Upper lobe of left lung (tissue), 6 donors: Measurements from ENCODE around the gene CLNS1A. TPM values are rescaled to one million over a fixed set of nuclear protein-coding genes. Genes with fewer than 3 reads are reported as not detected.

ENCODE experiments used
- ATAC-seq, 2 donors: fragments of 200-7000 bp; cut with Tn5 transposase; one replicate each; pipeline ENCODE4 v1.9.1; 2022; ENCODE audit warnings: mild to moderate bottlenecking in 2 of 2, moderate library complexity in 2 of 2; ENCODE audit not compliant: low FRiP score in 2 of 2
- DNase-seq, 2 donors: peaks; one replicate each; pipeline ENCODE4 v3.0.0-alpha.2; 2019 to 2020
- H3K27ac ChIP-seq, 4 donors: fragments of 200-600 bp; sonication (generic); one replicate each; pipeline ENCODE4 v1.5.1; 2016 to 2019
- H3K27me3 ChIP-seq, 4 donors: fragments of 200-600 bp; sonication (generic); one replicate each; pipeline ENCODE4 v1.5.1; 2017 to 2019
- H3K36me3 ChIP-seq, 4 donors: fragments of 200-600 bp; sonication (generic); one replicate each; pipeline ENCODE4 v1.5.1; 2016 to 2019
- H3K4me1 ChIP-seq, 4 donors: fragments of 200-600 bp; sonication (generic); one replicate each; pipeline ENCODE4 v1.5.1; 2018 to 2019
- H3K4me3 ChIP-seq, 4 donors: fragments of 200-600 bp; sonication (generic); one replicate each; pipeline ENCODE4 v1.5.1; 2017 to 2019; ENCODE audit warnings: mild to moderate bottlenecking in 2 of 4, moderate library complexity in 1 of 4
- H3K9me3 ChIP-seq, 4 donors: fragments of 200-600 bp; sonication (generic); one replicate each; pipeline ENCODE4 v1.5.1; 2018 to 2019
- EP300 ChIP-seq, 4 donors: sonication (generic); formaldehyde crosslinking; IDR thresholded peaks; one replicate each; pipeline ENCODE4 v1.5.1; 2017; ENCODE audit warnings: antibody characterized with exemption in 4 of 4, control low read depth in 2 of 4
- POLR2A ChIP-seq, 4 donors: fragments of 450-650 bp; IDR thresholded peaks; one replicate each; pipeline ENCODE4 v1.5.1; 2016 to 2017; ENCODE audit warnings: antibody characterized with exemption in 4 of 4, mild to moderate bottlenecking in 2 of 4
- POLR2AphosphoS5 ChIP-seq, 2 donors: sonication (generic); formaldehyde crosslinking; IDR thresholded peaks; one replicate each; pipeline ENCODE4 v1.5.1; 2017; ENCODE audit warnings: antibody characterized with exemption in 2 of 2
- WGBS, 2 donors: methylation state at CpG; one replicate each; pipeline ENCODE4 v1.1.5; 2017 to 2018; 5-methylcytosine and 5-hydroxymethylcytosine counted together
- total RNA-seq, 6 donors: library from RNA; depleted of rRNA in 4 of 6; stranded (reverse); fragments of >200 nt in 4 of 6; gene quantifications; one replicate each; pipeline versions ENCODE4 v1.1.0 to v1.2.1, GENCODE V29; 2016 to 2021
- TF ChIP-seq, protein P1 (sequence below), 6 experiments: fragments of 450-650 bp in 4 of 6; fragments of 200-600 bp in 2 of 6; sonication (generic) in 2 of 6; IDR thresholded peaks; one replicate each; pipeline ENCODE4 v1.5.1; 2016 to 2019; ENCODE audit warnings: antibody characterized with exemption in 6 of 6
- donor health status: DM: no; HTN: no; CAD: no; lungs with moderate emphysema.
- donor health status: DM: no; HTN: yes; CAD: no; lungs with severe emphysema.

The CLNS1A gene, protein sequence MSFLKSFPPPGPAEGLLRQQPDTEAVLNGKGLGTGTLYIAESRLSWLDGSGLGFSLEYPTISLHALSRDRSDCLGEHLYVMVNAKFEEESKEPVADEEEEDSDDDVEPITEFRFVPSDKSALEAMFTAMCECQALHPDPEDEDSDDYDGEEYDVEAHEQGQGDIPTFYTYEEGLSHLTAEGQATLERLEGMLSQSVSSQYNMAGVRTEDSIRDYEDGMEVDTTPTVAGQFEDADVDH
- 10 to 100 TPM; 32.5 to 72.3 (median 54.9) TPM for total RNA-seq

DNA sequence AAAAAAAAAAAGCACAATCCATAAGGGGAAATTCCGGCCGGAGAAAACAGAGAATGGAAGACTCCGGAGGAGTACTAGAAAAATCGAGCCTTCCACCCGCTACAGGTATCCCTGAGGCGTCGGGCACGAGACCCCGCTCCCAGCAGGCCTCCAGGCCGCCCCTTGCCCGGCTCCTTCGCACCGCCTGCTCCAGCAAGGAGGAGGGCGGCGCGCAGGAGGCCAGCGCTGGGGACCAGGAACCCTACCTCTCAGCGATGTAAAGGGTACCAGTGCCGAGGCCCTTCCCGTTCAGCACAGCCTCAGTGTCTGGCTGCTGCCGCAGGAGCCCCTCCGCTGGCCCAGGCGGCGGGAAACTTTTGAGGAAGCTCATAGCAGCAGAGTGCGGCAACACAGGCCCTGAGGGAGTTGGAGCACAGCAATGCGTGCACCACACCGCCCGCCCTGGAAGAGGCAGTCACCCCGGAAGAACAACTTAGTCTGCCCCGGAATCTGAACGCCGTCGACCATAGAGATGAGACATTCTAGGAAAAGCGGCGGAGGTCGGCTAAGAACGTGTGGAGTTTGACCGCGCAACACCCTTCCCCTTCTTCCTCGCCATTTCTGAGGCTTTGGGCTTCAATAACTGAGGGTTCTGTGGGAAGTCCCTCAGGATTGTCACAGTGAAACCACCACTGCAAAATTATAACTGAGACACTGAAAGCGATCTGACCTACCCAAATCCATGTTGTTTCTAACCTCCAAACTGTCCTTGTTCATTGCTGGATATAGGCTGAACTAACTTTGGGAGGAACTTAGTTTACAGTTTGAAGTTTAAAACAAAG is at the start of gene CLNS1A:
CLNS1A (minus strand) TSS at position 450 of the 821 bp plus-strand sequence; CDS start at position 370, 80 bp downstream.
- Histone ChIP-seq H3K27ac (peak within 1 kb of the TSS; percentile 71 to 84 (median 80)), H3K36me3 (no peaks in the 10 kb centered on the region), H3K4me1 (peaks cover 12 to 32% (median 24%) of the 10 kb centered on the region in 4 donors), H3K4me3 (peak within 1 kb of the TSS; percentile 83 to 96 (median 94)), H3K9me3 (no peaks in the 10 kb centered on the region), H3K27me3 (no peaks in the 10 kb centered on the region)
- 0 to 1% methylated on average over 27 to 39 of the region's 41 CpGs for WGBS, 2 donors
- ATAC-seq (peak; percentile 96 to 99), DNase-seq (peak; percentile 89 to 90)
- peak; percentile 80 to 81 for TF ChIP-seq POLR2AphosphoS5 (IDR thresholded peaks at IDR 0.05)
- peak in 3 of 4 donors; percentile 53 to 84 (median 56) for TF ChIP-seq POLR2A (IDR thresholded peaks at IDR 0.05)
- TF ChIP-seq EP300 (IDR thresholded peaks at IDR 0.05) = no peak

DNA sequence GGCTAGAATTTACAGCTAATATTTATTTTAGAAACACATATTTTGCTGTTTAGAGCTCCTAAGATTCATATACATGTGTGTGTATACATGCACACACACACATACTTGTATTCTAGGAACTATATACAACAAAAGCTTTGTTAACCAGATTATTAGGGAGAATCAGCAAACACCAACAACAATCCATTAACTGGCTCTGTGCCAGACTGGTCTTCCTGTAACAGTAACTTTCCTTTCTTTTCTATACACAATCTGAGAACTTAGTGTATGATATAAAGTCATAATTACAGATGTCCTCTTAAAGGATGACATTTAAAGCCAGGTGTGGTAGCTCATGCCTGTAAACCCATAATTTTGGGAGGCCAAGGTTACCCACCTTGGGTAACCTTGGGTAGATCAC is 49.5 kb upstream of the CLNS1A start:
- ATAC-seq (no peak), DNase-seq (no peak)
- Histone ChIP-seq H3K27ac (no peak overlapping the region), H3K9me3 (no peaks in the 10 kb centered on the region), H3K4me3 (no peak overlapping the region), H3K27me3 (no peaks in the 10 kb centered on the region), H3K36me3 (peaks cover 11 to 78% (median 33%) of the 10 kb centered on the region in 4 donors), H3K4me1 (no peaks in the 10 kb centered on the region)
- TF ChIP-seq POLR2AphosphoS5 (IDR thresholded peaks at IDR 0.05) (no peak), EP300 (IDR thresholded peaks at IDR 0.05) (no peak), POLR2A (IDR thresholded peaks at IDR 0.05) (no peak)
- TF ChIP-seq, protein P1, sequence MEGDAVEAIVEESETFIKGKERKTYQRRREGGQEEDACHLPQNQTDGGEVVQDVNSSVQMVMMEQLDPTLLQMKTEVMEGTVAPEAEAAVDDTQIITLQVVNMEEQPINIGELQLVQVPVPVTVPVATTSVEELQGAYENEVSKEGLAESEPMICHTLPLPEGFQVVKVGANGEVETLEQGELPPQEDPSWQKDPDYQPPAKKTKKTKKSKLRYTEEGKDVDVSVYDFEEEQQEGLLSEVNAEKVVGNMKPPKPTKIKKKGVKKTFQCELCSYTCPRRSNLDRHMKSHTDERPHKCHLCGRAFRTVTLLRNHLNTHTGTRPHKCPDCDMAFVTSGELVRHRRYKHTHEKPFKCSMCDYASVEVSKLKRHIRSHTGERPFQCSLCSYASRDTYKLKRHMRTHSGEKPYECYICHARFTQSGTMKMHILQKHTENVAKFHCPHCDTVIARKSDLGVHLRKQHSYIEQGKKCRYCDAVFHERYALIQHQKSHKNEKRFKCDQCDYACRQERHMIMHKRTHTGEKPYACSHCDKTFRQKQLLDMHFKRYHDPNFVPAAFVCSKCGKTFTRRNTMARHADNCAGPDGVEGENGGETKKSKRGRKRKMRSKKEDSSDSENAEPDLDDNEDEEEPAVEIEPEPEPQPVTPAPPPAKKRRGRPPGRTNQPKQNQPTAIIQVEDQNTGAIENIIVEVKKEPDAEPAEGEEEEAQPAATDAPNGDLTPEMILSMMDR (IDR thresholded peaks at IDR 0.05) = no peak

DNA sequence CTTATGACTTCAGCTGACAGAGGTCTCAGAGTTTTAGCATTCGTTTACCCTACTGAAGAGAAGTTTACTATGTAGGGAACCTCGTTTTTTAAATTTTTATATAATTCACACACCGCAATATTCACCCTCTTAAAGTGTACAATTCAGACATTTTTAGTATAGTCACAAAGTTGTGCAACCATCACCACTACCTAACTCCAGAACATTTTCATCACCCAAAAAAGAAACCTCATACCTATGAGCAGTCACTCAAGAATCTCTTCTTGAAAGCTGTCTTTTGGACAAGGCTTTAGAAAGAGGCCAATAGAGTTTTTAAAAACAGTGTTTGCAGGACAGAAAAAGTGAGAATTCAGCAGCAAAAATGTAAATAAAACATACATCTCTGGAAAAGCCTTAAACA is 39.5 kb upstream of the CLNS1A start:
- TF ChIP-seq POLR2A (IDR thresholded peaks at IDR 0.05) = no peak
- TF ChIP-seq, protein P1 (IDR thresholded peaks at IDR 0.05) = no peak
- no peak for TF ChIP-seq POLR2AphosphoS5 (IDR thresholded peaks at IDR 0.05)
- TF ChIP-seq EP300 (IDR thresholded peaks at IDR 0.05) = no peak
- Histone ChIP-seq H3K9me3 (no peaks in the 10 kb centered on the region), H3K4me3 (no peak overlapping the region), H3K4me1 (no peaks in the 10 kb centered on the region), H3K36me3 (peaks cover 28 to 90% (median 40%) of the 10 kb centered on the region in 4 donors), H3K27ac (no peak overlapping the region), H3K27me3 (no peaks in the 10 kb centered on the region)
- WGBS, 2 donors = 90 to 95% methylated on average over 3 of the region's 3 CpGs
- no peak for DNase-seq
- no peak for ATAC-seq

DNA sequence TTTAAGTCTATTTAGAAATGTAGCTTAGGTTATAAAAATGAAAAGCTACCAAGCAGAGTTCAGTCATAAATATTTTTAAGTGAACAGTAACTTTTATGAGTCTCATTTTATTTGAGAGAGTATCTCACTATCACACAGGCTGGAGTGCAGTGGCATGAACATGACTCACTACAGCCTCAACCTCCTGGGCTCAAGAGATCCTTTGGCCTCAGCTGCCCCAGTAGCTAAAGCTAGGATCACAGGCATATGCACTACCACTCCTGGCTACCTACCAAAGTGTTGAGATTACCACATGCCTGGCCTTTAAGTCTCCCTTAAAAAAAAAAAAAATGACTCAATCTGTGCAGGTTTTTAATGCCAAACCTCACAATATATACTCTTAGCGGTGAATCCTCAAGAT is 34.7 kb upstream of the CLNS1A start:
- Histone ChIP-seq H3K27me3 (no peaks in the 10 kb centered on the region), H3K4me3 (no peak overlapping the region), H3K27ac (no peak overlapping the region), H3K36me3 (peaks cover 39 to 99% (median 56%) of the 10 kb centered on the region in 4 donors), H3K4me1 (no peaks in the 10 kb centered on the region), H3K9me3 (no peaks in the 10 kb centered on the region)
- TF ChIP-seq, protein P1 (IDR thresholded peaks at IDR 0.05) = no peak
- no peak for TF ChIP-seq POLR2AphosphoS5 (IDR thresholded peaks at IDR 0.05)
- ATAC-seq (no peak), DNase-seq (no peak)
- 93 to 100% methylated on average over 1 of the region's 1 CpG for WGBS, 2 donors

DNA sequence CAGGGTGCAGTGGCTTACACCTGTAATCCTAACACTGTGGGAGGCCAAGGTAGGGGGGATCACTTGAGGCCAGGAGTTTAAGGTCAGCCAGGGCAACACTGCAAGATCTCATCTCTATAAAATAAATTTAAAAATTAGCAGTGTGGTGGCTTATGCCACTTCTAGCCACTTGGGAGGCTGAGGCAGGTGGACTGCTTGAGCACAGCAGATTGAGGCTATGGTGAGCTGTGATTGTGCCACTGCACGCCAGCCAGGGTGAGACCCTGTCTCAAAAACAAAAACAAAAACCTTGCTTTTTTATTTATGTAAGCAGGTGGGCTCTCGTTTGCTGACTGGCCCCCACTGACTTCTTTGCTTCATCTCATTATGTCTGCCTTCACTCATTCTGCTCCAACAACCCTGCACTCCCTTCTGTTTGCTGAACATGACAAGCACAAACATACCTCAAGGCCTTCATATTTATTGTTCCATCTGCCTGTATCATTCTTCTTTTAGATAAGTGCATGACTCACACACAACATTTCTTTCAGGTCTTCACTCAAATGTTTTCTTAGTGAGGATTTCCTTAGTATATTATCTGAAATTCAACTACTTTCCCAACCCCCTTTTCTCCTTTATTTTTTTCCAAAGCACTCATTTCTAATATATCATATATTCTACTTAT is 32.4 kb upstream of the CLNS1A start:
- ATAC-seq (no peak), DNase-seq (no peak)
- H3K4me1 ChIP-seq = no peaks in the 10 kb centered on the region
- 91 to 95% methylated on average over 2 of the region's 2 CpGs for WGBS, 2 donors
- H3K27me3 ChIP-seq = no peaks in the 10 kb centered on the region
- no peak overlapping the region for H3K27ac ChIP-seq
- H3K4me3 ChIP-seq = no peak overlapping the region
- peaks cover 31 to 86% (median 52%) of the 10 kb centered on the region in 4 donors for H3K36me3 ChIP-seq
- TF ChIP-seq, protein P1 (IDR thresholded peaks at IDR 0.05) = no peak
- TF ChIP-seq EP300 (IDR thresholded peaks at IDR 0.05) (no peak), POLR2A (IDR thresholded peaks at IDR 0.05) (no peak), POLR2AphosphoS5 (IDR thresholded peaks at IDR 0.05) (no peak)
- H3K9me3 ChIP-seq = no peaks in the 10 kb centered on the region
